ENCODE measurements around the gene DDX41. TPM values are rescaled to one million over a fixed set of nuclear protein-coding genes. Genes with fewer than 3 reads are reported as not detected.

The DDX41 gene
- total and polyA plus RNA-seq, 2 of the 13 experiments (the other 11 are each of a cell fraction or from before 2014, with no cell fraction given), result 62.8 to 105 TPM

GRCh38 chr5:177546258-177546741 lies 29.5 kb upstream of the DDX41 start (continued):
- TF ChIP-seq SOX13 (IDR thresholded peaks at IDR 0.05), result no peak
- peak in 1 of 2 experiments; percentile 77; a peak in 2 of 4 replicates for TF ChIP-seq SOX13 (CRISPR knock-in tag; conservative IDR thresholded peaks at IDR 0.05 in 1 of 2, IDR thresholded peaks at IDR 0.05 in 1 of 2)
- peak; percentile 78 for TF ChIP-seq ATF3 (CRISPR knock-in tag; IDR thresholded peaks at IDR 0.05)
- TF ChIP-seq STAG1 (CRISPR knock-in tag; IDR thresholded peaks at IDR 0.05), result 0 out of 2 replicates have a peak, but pooled peaks have one; percentile 11
- TF ChIP-seq MXI1 (IDR thresholded peaks at IDR 0.05; ENCODE audit: borderline replicate concordance, low read depth, low read length), result peak; percentile 56; the same call in 1 of the 3 replicates
- peak; percentile 75; the same call in 1 of the 2 replicates for TF ChIP-seq ARID5B (CRISPR knock-in tag; IDR thresholded peaks at IDR 0.05)
- 0 out of 2 replicates have a peak, but pooled peaks have one; percentile 28 for TF ChIP-seq MEIS1 (CRISPR knock-in tag; IDR thresholded peaks at IDR 0.05; ENCODE audit: borderline replicate concordance)
- TF ChIP-seq PPARG (CRISPR knock-in tag; conservative IDR thresholded peaks at IDR 0.05), result 0 out of 2 replicates have a peak, but pooled peaks have one; percentile 51
- TF ChIP-seq IRF2 (CRISPR knock-in tag; IDR thresholded peaks at IDR 0.05), result 0 out of 2 replicates have a peak, but pooled peaks have one; percentile 14
- 0 out of 2 replicates have a peak, but pooled peaks have one; percentile 26 for TF ChIP-seq NCOR1 (IDR thresholded peaks at IDR 0.05; ENCODE audit: borderline replicate concordance, low read length)
- TF ChIP-seq LCORL (IDR thresholded peaks at IDR 0.05), result peak; percentile 71
- peak; percentile 83 for TF ChIP-seq LCORL (CRISPR knock-in tag; IDR thresholded peaks at IDR 0.05)
- TF ChIP-seq MAFK (conservative IDR thresholded peaks at IDR 0.05 in 1 of 2, IDR thresholded peaks at IDR 0.05 in 1 of 2; ENCODE audit: low read length in 2 of 2), result peak in 1 of 2 experiments; percentile 61; a peak in 2 of 4 replicates
- peak; percentile 62 for TF ChIP-seq NR2C2 (CRISPR knock-in tag; IDR thresholded peaks at IDR 0.05; ENCODE audit: borderline replicate concordance)
- TF ChIP-seq HNRNPL (IDR thresholded peaks at IDR 0.05; ENCODE audit: low read depth, low read length), result no peak
- no peak for TF ChIP-seq SP2 (CRISPR knock-in tag; IDR thresholded peaks at IDR 0.05)
- TF ChIP-seq EP300 (IDR thresholded peaks at IDR 0.05; ENCODE audit: low read depth in 2 of 2, low read length in 2 of 2), result peak in 1 of 2 experiments; percentile 33; a peak in 1 of 4 replicates
- TF ChIP-seq EP300 (CRISPR knock-in tag; IDR thresholded peaks at IDR 0.05; ENCODE audit: borderline replicate concordance), result no peak
- 0 out of 2 replicates have a peak, but pooled peaks have one; percentile 24 for TF ChIP-seq TGIF2 (CRISPR knock-in tag; IDR thresholded peaks at IDR 0.05)
- peak; percentile 65 for TF ChIP-seq ZNF12 (CRISPR knock-in tag; IDR thresholded peaks at IDR 0.05)
- TF ChIP-seq SKI (IDR thresholded peaks at IDR 0.05; ENCODE audit: partially characterized antibody), result peak; percentile 32
- TF ChIP-seq DNMT3B (CRISPR knock-in tag; conservative IDR thresholded peaks at IDR 0.05), result peak; percentile 63; the same call in 1 of the 2 replicates

All from HepG2 (cell line).